H1 (cell line): ENCODE measurements around the gene TNS1. TPM values are rescaled to one million over a fixed set of nuclear protein-coding genes. Genes with fewer than 3 reads are reported as not detected.

ENCODE experiments used
- CTCF ChIP-seq, 3 experiments: IDR thresholded peaks; 1 replicate in 2 of 3; 2 replicates in 1 of 3; pipeline versions ENCODE4 v1.5.1 to v1.6.1; 2011; ENCODE audit warnings: low read length in 3 of 3, mild to moderate bottlenecking in 3 of 3, inconsistent platforms in 2 of 3, low read depth in 1 of 3, moderate library complexity in 1 of 3; ENCODE audit not compliant: insufficient read depth in 1 of 3; ENCODE audit errors: control extremely low read depth in 1 of 3
- EZH2 ChIP-seq: fragments of 200-600 bp; sonication (generic); IDR thresholded peaks from 2 replicates; pipeline ENCODE4 v1.7.1; 2012; ENCODE audit warnings: low read depth, mild to moderate bottlenecking, moderate library complexity, low read length, inconsistent platforms; ENCODE audit not compliant: severe bottlenecking
- HDAC6 ChIP-seq: IDR thresholded peaks from one replicate; pipeline ENCODE4 v1.7.1; 2012; ENCODE audit warnings: low read depth, mild to moderate bottlenecking, inconsistent platforms, low read length, moderate library complexity
- PHF8 ChIP-seq: fragments of 200-600 bp; sonication (generic); conservative IDR thresholded peaks from 2 replicates; pipeline ENCODE4 v1.7.1; 2012; ENCODE audit warnings: low read depth, mild to moderate bottlenecking, inconsistent platforms, low read length, moderate library complexity
- SIRT6 ChIP-seq: IDR thresholded peaks from one replicate; pipeline ENCODE4 v1.7.1; 2012; ENCODE audit warnings: low read length, inconsistent platforms
- polyA plus RNA-seq, 7 experiments: library from polyadenylated mRNA; depleted of rRNA in 3 of 7; stranded (reverse) in 5 of 7; unstranded in 2 of 7; fragments of >200 nt in 5 of 7; fragments of 200-250 nt in 2 of 7; gene quantifications; 1 replicate in 5 of 7; 2 replicates in 1 of 7; 4 replicates in 1 of 7; pipeline versions ENCODE4 v1.2.1 to v1.2.3, GENCODE V29; 2011 to 2013; ENCODE audit warnings: missing spikeins in 2 of 7, mixed read lengths in 2 of 7
- total RNA-seq: library from RNA; stranded (reverse); fragmentation: NEBNext Ultra II Directional; extraction: Animal tissue kit (Norgen Biotek cat#: 25700); gene quantifications from 2 replicates; pipeline ENCODE4 v1.2.1, GENCODE V29; 2021

Gene TNS1
- total and polyA plus RNA-seq, 2 of the 8 experiments (the other 6 are each of a cell fraction or from before 2014, with no cell fraction given), result 1.5 to 5.1 TPM

- TF ChIP-seq CTCF (IDR thresholded peaks at IDR 0.05; ENCODE audit: control extremely low read depth in 1 of 3, insufficient read depth in 1 of 3, low read depth in 1 of 3, low read length in 3 of 3), result no peak
- TF ChIP-seq PHF8, result no peak
- no peak for TF ChIP-seq EZH2
- no peak for TF ChIP-seq HDAC6
- TF ChIP-seq SIRT6, result no peak
Observed at GRCh38 chr2:217916504-217917254, 86.1 kb downstream of the TNS1 start (continued).
